WTC11 (cell line): ENCODE measurements around the gene GLUL. TPM values are rescaled to one million over a fixed set of nuclear protein-coding genes. Genes with fewer than 3 reads are reported as not detected.

Experiments used
- ATAC-seq: fragments of 200-7000 bp; cut with Tn5 transposase; 2 replicates; pipeline ENCODE4 v1.10.0; 2021; ENCODE audit warnings: mild to moderate bottlenecking, moderate library complexity
- CTCF ChIA-PET: fragments of 300-600 bp; sonication (Branson Sonifier 250); formaldehyde crosslinking; loops from one replicate; lab custom pipeline; 2021; ENCODE audit warnings: antibody characterized with exemption; lab: Charles Lee
- POLR2A ChIA-PET: fragments of 350-600 bp; sonication (Branson Sonifier 250); formaldehyde crosslinking; loops from one replicate; lab custom pipeline; 2021; ENCODE audit warnings: antibody characterized with exemption; lab: Charles Lee
- DNase-seq: peaks from one replicate; pipeline ENCODE4 v3.0.0; 2021; ENCODE audit warnings: low spot score
- H3K27ac Mint-ChIP-seq: 2 replicates; pipeline ENCODE4 v1.8.0; 2021; ENCODE audit warnings: mixed read lengths
- H3K27me3 Mint-ChIP-seq: 2 replicates; pipeline ENCODE4 v1.8.0; 2021; ENCODE audit warnings: low read depth, mild to moderate bottlenecking, moderate library complexity, mixed read lengths
- H3K36me3 Mint-ChIP-seq: 2 replicates; pipeline ENCODE4 v1.8.0; 2021; ENCODE audit warnings: mixed read lengths
- H3K4me1 Mint-ChIP-seq: 2 replicates; pipeline ENCODE4 v1.8.0; 2022; ENCODE audit warnings: mixed read lengths
- H3K4me3 Mint-ChIP-seq: 2 replicates; pipeline ENCODE4 v1.8.0; 2021; ENCODE audit warnings: mild to moderate bottlenecking, moderate library complexity, mixed read lengths
- H3K9me3 Mint-ChIP-seq: 2 replicates; pipeline ENCODE4 v1.8.0; 2021; ENCODE audit warnings: mixed read lengths
- AR ChIP-seq: fragments of 250-450 bp; sonication (Bioruptor Pico); IDR thresholded peaks from 2 replicates; pipeline ENCODE4 v1.9.0; 2021; ENCODE audit warnings: mild to moderate bottlenecking
- ARID4B ChIP-seq: sonication (generic); formaldehyde crosslinking; IDR thresholded peaks from 2 replicates; pipeline ENCODE4 v1.8.0; 2023; ENCODE audit warnings: missing genetic modification reagents, mild to moderate bottlenecking, borderline replicate concordance
- E2F5 ChIP-seq: sonication (generic); formaldehyde crosslinking; IDR thresholded peaks from 2 replicates; pipeline ENCODE4 v1.8.1; 2022; ENCODE audit warnings: mild to moderate bottlenecking, moderate library complexity, missing genetic modification reagents
- EMX1 ChIP-seq: fragments of 250-450 bp; sonication (Bioruptor Pico); IDR thresholded peaks from 2 replicates; pipeline ENCODE4 v1.8.0; 2021; ENCODE audit warnings: mild to moderate bottlenecking
- GABPB1 ChIP-seq: sonication (generic); formaldehyde crosslinking; IDR thresholded peaks from 2 replicates; pipeline ENCODE4 v1.8.1; 2023; ENCODE audit warnings: mild to moderate bottlenecking, missing genetic modification reagents
- GTF2I ChIP-seq: fragments of 250-450 bp; sonication (Bioruptor Pico); conservative IDR thresholded peaks from 2 replicates; pipeline ENCODE4 v1.4.0; 2021; ENCODE audit warnings: mild to moderate bottlenecking
- IRF2 ChIP-seq: sonication (generic); formaldehyde crosslinking; IDR thresholded peaks from 2 replicates; pipeline ENCODE4 v1.8.0; 2022; ENCODE audit warnings: low read depth, missing genetic modification reagents, borderline replicate concordance
- MAX ChIP-seq: sonication (generic); formaldehyde crosslinking; IDR thresholded peaks from 2 replicates; pipeline ENCODE4 v1.8.0; 2022; ENCODE audit warnings: mild to moderate bottlenecking, missing genetic modification reagents
- NFATC4 ChIP-seq: fragments of 250-450 bp; sonication (Bioruptor Pico); IDR thresholded peaks from 2 replicates; pipeline ENCODE4 v1.9.0; 2021; ENCODE audit warnings: mild to moderate bottlenecking
- NR2C2 ChIP-seq: sonication (generic); formaldehyde crosslinking; IDR thresholded peaks from 2 replicates; pipeline ENCODE4 v1.8.0; 2022; ENCODE audit warnings: mild to moderate bottlenecking, missing genetic modification reagents
- PREB ChIP-seq: sonication (generic); formaldehyde crosslinking; IDR thresholded peaks from 2 replicates; pipeline ENCODE4 v1.8.1; 2022; ENCODE audit warnings: mild to moderate bottlenecking, missing genetic modification reagents, moderate library complexity, borderline replicate concordance
- SOX15 ChIP-seq: fragments of 250-450 bp; sonication (Bioruptor Pico); IDR thresholded peaks from 2 replicates; pipeline ENCODE4 v1.9.0; 2021; ENCODE audit warnings: mild to moderate bottlenecking
- TP53 ChIP-seq: sonication (generic); formaldehyde crosslinking; IDR thresholded peaks from 2 replicates; pipeline ENCODE4 v1.8.1; 2023; ENCODE audit warnings: mild to moderate bottlenecking, missing genetic modification reagents
- USF1 ChIP-seq: sonication (generic); formaldehyde crosslinking; IDR thresholded peaks from 2 replicates; pipeline ENCODE4 v1.8.0; 2022; ENCODE audit warnings: mild to moderate bottlenecking, missing genetic modification reagents
- ZMAT4 ChIP-seq: fragments of 250-450 bp; sonication (Bioruptor Pico); IDR thresholded peaks from 2 replicates; pipeline ENCODE4 v1.9.0; 2021; ENCODE audit warnings: mild to moderate bottlenecking
- ZNF317 ChIP-seq: sonication (generic); formaldehyde crosslinking; IDR thresholded peaks from 2 replicates; pipeline ENCODE4 v1.8.1; 2023; ENCODE audit warnings: low read depth, mild to moderate bottlenecking, moderate library complexity, missing genetic modification reagents, borderline replicate concordance
- total RNA-seq: library from RNA; stranded (reverse); gene quantifications from 3 replicates; pipeline ENCODE4 v1.2.3, GENCODE V29; 2021
- TF ChIP-seq, protein P1 (sequence below): sonication (generic); formaldehyde crosslinking; IDR thresholded peaks from 2 replicates; pipeline ENCODE4 v1.8.1; 2023; ENCODE audit warnings: mild to moderate bottlenecking, missing genetic modification reagents
- TF ChIP-seq, protein P2 (sequence below): sonication (generic); formaldehyde crosslinking; IDR thresholded peaks from 2 replicates; pipeline ENCODE4 v1.8.1; 2023; ENCODE audit warnings: mild to moderate bottlenecking, moderate library complexity, missing genetic modification reagents
- TF ChIP-seq, protein P3 (sequence below): sonication (generic); formaldehyde crosslinking; conservative IDR thresholded peaks from 2 replicates; pipeline ENCODE4 v1.8.1; 2022; ENCODE audit warnings: mild to moderate bottlenecking, missing genetic modification reagents

The GLUL gene
- total RNA-seq, 1 experiment from 2014 or later: 240 TPM

GRCh38 chr1:182348961-182349747 lies 42.4 kb downstream of the GLUL start:
- Mint-ChIP-seq H3K4me1 (peaks cover 7% of the 10 kb centered on the region), H3K27ac (no peak overlapping the region), H3K4me3 (no peak overlapping the region), H3K36me3 (no peaks in the 10 kb centered on the region), H3K9me3 (no peaks in the 10 kb centered on the region), H3K27me3 (no peaks in the 10 kb centered on the region)
- ATAC-seq (peak; percentile 66), DNase-seq (no peak)
- ChIA-PET CTCF (interaction anchor here (1.0 kb wide), 1 partner anchor 264 kb away, joined by 3 read pairs; no protein-coding TSS in a partner anchor), POLR2A (no interaction called here)
- TF ChIP-seq GABPB1 (CRISPR knock-in tag): no peak
- no peak for TF ChIP-seq NFATC4 (CRISPR knock-in tag)
- TF ChIP-seq, protein P1, sequence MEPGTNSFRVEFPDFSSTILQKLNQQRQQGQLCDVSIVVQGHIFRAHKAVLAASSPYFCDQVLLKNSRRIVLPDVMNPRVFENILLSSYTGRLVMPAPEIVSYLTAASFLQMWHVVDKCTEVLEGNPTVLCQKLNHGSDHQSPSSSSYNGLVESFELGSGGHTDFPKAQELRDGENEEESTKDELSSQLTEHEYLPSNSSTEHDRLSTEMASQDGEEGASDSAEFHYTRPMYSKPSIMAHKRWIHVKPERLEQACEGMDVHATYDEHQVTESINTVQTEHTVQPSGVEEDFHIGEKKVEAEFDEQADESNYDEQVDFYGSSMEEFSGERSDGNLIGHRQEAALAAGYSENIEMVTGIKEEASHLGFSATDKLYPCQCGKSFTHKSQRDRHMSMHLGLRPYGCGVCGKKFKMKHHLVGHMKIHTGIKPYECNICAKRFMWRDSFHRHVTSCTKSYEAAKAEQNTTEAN: no peak
- no peak for TF ChIP-seq ZNF317 (CRISPR knock-in tag)
- TF ChIP-seq ZMAT4: no peak
- TF ChIP-seq, protein P2, sequence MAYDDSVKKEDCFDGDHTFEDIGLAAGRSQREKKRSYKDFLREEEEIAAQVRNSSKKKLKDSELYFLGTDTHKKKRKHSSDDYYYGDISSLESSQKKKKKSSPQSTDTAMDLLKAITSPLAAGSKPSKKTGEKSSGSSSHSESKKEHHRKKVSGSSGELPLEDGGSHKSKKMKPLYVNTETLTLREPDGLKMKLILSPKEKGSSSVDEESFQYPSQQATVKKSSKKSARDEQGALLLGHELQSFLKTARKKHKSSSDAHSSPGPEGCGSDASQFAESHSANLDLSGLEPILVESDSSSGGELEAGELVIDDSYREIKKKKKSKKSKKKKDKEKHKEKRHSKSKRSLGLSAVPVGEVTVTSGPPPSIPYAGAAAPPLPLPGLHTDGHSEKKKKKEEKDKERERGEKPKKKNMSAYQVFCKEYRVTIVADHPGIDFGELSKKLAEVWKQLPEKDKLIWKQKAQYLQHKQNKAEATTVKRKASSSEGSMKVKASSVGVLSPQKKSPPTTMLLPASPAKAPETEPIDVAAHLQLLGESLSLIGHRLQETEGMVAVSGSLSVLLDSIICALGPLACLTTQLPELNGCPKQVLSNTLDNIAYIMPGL (CRISPR knock-in tag): no peak
- no peak for TF ChIP-seq PREB (CRISPR knock-in tag)
- TF ChIP-seq MAX (CRISPR knock-in tag): no peak
- no peak for TF ChIP-seq ARID4B (CRISPR knock-in tag)
- TF ChIP-seq USF1 (CRISPR knock-in tag): no peak
- TF ChIP-seq, protein P3, sequence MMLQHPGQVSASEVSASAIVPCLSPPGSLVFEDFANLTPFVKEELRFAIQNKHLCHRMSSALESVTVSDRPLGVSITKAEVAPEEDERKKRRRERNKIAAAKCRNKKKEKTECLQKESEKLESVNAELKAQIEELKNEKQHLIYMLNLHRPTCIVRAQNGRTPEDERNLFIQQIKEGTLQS: no peak
- no peak for TF ChIP-seq SOX15 (CRISPR knock-in tag)
- TF ChIP-seq GTF2I (CRISPR knock-in tag): no peak
- TF ChIP-seq NR2C2 (CRISPR knock-in tag): no peak
- no peak for TF ChIP-seq IRF2 (CRISPR knock-in tag)
- no peak for TF ChIP-seq EMX1 (CRISPR knock-in tag)
- no peak for TF ChIP-seq AR (CRISPR knock-in tag)
- TF ChIP-seq E2F5 (CRISPR knock-in tag): no peak
- no peak for TF ChIP-seq TP53 (CRISPR knock-in tag)
